Subcutaneous abdominal adipose tissue (tissue), 5 donors: Measurements from ENCODE around the gene CNKSR3.

Experiments
- H3K27ac ChIP-seq: one replicate; pipeline ENCODE4 v1.7.0; 2013; ENCODE audit warnings: low read depth, mild to moderate bottlenecking, inconsistent platforms, low read length, moderate library complexity
- H3K27me3 ChIP-seq, 5 donors: one replicate each; pipeline ENCODE4 v1.7.0; 2013; ENCODE audit warnings: low read length in 5 of 5, inconsistent platforms in 1 of 5; ENCODE audit not compliant: control insufficient read depth in 5 of 5, insufficient read depth in 4 of 5
- H3K36me3 ChIP-seq, 5 donors: one replicate each; pipeline ENCODE4 v1.7.0; 2013; ENCODE audit warnings: low read length in 5 of 5; ENCODE audit not compliant: control insufficient read depth in 5 of 5, insufficient read depth in 5 of 5
- H3K4me1 ChIP-seq, 5 donors: one replicate each; pipeline ENCODE4 v1.7.0; 2013; ENCODE audit warnings: low read length in 5 of 5, mild to moderate bottlenecking in 3 of 5, moderate library complexity in 1 of 5; ENCODE audit not compliant: control insufficient read depth in 5 of 5, insufficient read depth in 5 of 5
- H3K4me3 ChIP-seq, 5 donors: one replicate each; pipeline ENCODE4 v1.7.0; 2013; ENCODE audit warnings: low read length in 5 of 5, low read depth in 1 of 5
- H3K9ac ChIP-seq, 5 donors: one replicate each; pipeline ENCODE4 v1.7.0; 2013; ENCODE audit warnings: low read length in 5 of 5, mild to moderate bottlenecking in 4 of 5, moderate library complexity in 3 of 5
- H3K9me3 ChIP-seq, 5 donors: one replicate each; pipeline ENCODE4 v1.7.0; 2013; ENCODE audit warnings: low read length in 5 of 5; ENCODE audit not compliant: control insufficient read depth in 5 of 5
- donor health status: healthy.
- donor health status: healthy.
- donor health status: healthy.
- donor health status: healthy.
- donor health status: healthy.

Gene CNKSR3

DNA sequence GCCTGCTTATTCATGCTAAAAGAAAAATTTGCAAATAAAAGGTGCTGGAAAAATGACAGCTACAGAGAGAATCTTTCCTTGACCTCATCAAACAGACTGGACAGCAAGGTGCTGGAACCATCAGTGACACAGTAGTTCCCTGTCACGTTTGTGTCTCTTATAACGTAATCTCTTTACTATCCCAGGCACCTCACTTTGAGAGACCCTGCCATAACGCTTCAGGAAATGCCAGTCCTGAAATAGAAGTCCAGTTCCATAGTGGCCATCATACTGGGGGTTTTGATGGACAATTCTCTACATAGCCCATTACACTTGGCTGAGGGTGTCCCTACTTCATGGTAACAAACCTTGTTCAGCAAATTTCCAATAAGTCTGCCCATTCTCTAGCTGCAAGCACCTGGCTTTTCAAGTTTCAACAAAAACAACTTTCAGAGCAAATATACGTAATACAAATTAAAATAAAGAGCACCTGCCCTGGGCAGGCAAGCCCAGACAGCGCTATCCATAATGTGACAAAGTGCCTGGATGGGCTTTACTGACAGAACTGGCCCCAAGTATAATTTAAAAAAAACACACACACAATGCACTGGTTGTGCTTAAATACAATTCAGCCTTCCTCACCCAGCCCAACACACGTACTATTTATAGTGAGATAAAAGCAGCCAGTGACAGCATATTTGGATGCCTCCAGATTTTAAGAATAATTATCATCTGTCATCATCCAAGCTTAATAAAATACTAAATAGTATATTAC lies 38.7 kb downstream of the CNKSR3 start:
- peaks cover 0 to 7% (median 4%) of the 10 kb centered on the region in 5 donors for H3K9me3 ChIP-seq
- no peak overlapping the region for H3K9ac ChIP-seq
- no peak overlapping the region for H3K27ac ChIP-seq
- H3K4me1 ChIP-seq, result no peaks in the 10 kb centered on the region
- H3K27me3 ChIP-seq, result no peaks in the 10 kb centered on the region
- no peak overlapping the region for H3K4me3 ChIP-seq
- no peaks in the 10 kb centered on the region for H3K36me3 ChIP-seq

GRCh38 chr6:154469306-154469935 lies 41.1 kb downstream of the CNKSR3 start:
- Histone ChIP-seq H3K9ac (no peak overlapping the region), H3K9me3 (peaks cover 0 to 7% (median 4%) of the 10 kb centered on the region in 5 donors), H3K36me3 (no peaks in the 10 kb centered on the region), H3K4me1 (no peaks in the 10 kb centered on the region), H3K27me3 (no peaks in the 10 kb centered on the region), H3K4me3 (no peak overlapping the region), H3K27ac (no peak overlapping the region)

DNA sequence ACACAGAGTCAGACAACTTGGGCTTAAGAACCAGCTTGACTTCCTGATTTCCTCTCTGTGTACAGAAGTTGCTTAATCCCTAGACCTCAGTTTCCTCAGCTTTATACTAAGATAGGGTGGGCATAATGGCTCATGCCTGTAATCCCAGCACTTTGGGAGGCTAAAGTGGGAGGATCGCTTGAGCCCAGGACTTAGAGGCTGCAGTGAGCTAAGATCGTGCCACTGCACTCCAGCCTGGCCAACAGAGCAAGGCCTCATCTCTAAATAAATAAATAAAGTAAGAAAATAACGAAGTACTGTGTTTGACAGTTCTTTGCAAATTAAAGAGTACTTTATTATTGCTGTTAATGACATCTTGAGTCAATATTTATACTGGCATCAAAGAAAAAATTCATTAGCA lies 41.7 kb downstream of the CNKSR3 start:
- no peaks in the 10 kb centered on the region for H3K36me3 ChIP-seq
- no peak overlapping the region for H3K4me3 ChIP-seq
- no peaks in the 10 kb centered on the region for H3K27me3 ChIP-seq
- H3K4me1 ChIP-seq, result no peaks in the 10 kb centered on the region
- H3K27ac ChIP-seq, result no peak overlapping the region
- H3K9ac ChIP-seq, result no peak overlapping the region
- peaks cover 0 to 7% (median 4%) of the 10 kb centered on the region in 5 donors for H3K9me3 ChIP-seq

DNA sequence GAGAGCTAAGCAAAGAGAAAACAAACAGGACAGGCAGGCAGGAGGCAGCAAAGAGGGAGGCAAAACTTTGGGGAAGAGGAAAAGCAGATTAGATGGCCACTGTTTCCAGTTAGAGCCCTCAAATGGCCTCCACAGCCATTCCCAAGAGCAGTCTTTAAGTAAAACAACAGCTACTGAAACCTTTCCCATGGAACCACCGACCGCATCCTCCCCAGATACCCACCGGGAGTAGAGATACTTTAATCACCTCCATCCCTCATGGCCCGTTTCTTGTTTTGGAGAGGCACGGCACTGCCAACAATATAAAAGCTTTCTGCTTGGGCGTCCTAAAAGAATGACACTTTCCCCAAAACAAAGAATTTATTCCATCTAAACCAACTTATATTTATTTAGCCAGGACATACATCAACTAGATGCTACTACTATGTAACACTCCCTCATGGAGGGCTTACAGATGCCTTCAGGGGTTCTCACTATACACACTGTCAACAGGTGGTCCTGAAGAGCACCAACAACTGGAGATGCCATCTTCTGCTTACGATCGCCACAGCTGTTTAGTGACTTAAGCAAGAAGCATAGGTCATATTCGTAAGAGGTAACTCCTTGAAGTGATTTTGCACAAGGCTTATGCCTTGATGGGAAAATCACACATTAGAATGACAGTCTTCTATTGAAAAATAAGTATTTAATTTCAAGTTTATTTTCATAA lies 43.4 kb downstream of the CNKSR3 start:
- Histone ChIP-seq H3K36me3 (no peaks in the 10 kb centered on the region), H3K27ac (no peak overlapping the region), H3K9ac (no peak overlapping the region), H3K27me3 (no peaks in the 10 kb centered on the region), H3K9me3 (peaks cover 0 to 7% (median 4%) of the 10 kb centered on the region in 5 donors), H3K4me3 (no peak overlapping the region), H3K4me1 (peaks cover 0 to 2% (median 0%) of the 10 kb centered on the region in 5 donors)

DNA sequence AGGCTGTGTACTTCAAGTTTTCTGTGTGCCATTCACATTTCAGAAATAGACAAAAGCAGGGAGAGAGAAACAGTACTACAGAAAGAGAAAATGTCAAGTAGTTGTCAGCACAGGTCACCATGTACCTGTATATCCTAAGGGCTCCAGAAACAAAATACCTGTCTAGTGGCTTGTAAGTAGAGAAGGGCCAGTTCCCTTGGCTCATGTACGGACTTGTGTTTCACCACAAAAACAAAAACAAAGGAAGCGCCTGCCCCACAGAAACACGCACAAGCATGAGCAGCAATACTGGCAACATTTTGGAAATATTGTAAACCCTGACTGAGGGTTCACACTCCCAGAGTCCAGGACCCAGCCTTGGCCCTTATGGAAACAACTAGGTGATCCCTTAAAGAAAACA lies 44.3 kb downstream of the CNKSR3 start:
- H3K4me3 ChIP-seq, result no peak overlapping the region
- no peaks in the 10 kb centered on the region for H3K27me3 ChIP-seq
- no peak overlapping the region for H3K9ac ChIP-seq
- peaks cover 0 to 3% (median 0%) of the 10 kb centered on the region in 5 donors for H3K4me1 ChIP-seq
- H3K9me3 ChIP-seq, result peaks cover 0 to 7% (median 4%) of the 10 kb centered on the region in 5 donors
- H3K27ac ChIP-seq, result no peak overlapping the region
- H3K36me3 ChIP-seq, result no peaks in the 10 kb centered on the region

- Histone ChIP-seq H3K9me3 (no peaks in the 10 kb centered on the region), H3K36me3 (no peaks in the 10 kb centered on the region), H3K9ac (no peak overlapping the region), H3K4me3 (no peak overlapping the region), H3K27ac (no peak overlapping the region), H3K27me3 (no peaks in the 10 kb centered on the region), H3K4me1 (peaks cover 0 to 3% (median 0%) of the 10 kb centered on the region in 5 donors)
Observed at GRCh38 chr6:154463573-154464419, 46.7 kb downstream of the CNKSR3 start.

GRCh38 chr6:154462425-154462824 lies 48.1 kb downstream of the CNKSR3 start:
- no peak overlapping the region for H3K4me3 ChIP-seq
- no peaks in the 10 kb centered on the region for H3K36me3 ChIP-seq
- H3K9ac ChIP-seq, result no peak overlapping the region
- no peak overlapping the region for H3K27ac ChIP-seq
- no peaks in the 10 kb centered on the region for H3K27me3 ChIP-seq
- H3K9me3 ChIP-seq, result no peaks in the 10 kb centered on the region
- peaks cover 0 to 3% (median 0%) of the 10 kb centered on the region in 5 donors for H3K4me1 ChIP-seq

DNA sequence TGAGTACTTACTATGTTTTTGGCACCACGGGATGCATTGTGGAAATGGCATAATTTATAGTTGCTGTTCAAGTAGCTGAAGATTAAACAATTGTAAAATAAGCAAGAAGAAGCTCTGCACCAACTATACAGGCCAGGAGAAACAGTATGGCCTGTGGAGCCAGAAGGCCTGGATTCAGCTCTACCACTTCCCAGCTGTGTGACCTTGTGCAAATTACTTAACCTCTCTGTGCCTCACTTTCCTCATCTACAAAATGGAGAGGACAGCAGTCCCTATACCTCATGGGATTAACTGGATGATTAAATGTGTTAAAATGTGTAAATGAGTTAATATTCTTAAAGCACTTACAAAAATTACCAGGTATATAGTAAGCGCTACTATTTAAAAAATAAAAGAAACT lies 49.1 kb downstream of the CNKSR3 start:
- H3K36me3 ChIP-seq, result no peaks in the 10 kb centered on the region
- H3K27ac ChIP-seq, result no peak overlapping the region
- peaks cover 0 to 3% (median 0%) of the 10 kb centered on the region in 5 donors for H3K4me1 ChIP-seq
- H3K27me3 ChIP-seq, result no peaks in the 10 kb centered on the region
- no peak overlapping the region for H3K9ac ChIP-seq
- H3K4me3 ChIP-seq, result no peak overlapping the region
- H3K9me3 ChIP-seq, result no peaks in the 10 kb centered on the region

DNA sequence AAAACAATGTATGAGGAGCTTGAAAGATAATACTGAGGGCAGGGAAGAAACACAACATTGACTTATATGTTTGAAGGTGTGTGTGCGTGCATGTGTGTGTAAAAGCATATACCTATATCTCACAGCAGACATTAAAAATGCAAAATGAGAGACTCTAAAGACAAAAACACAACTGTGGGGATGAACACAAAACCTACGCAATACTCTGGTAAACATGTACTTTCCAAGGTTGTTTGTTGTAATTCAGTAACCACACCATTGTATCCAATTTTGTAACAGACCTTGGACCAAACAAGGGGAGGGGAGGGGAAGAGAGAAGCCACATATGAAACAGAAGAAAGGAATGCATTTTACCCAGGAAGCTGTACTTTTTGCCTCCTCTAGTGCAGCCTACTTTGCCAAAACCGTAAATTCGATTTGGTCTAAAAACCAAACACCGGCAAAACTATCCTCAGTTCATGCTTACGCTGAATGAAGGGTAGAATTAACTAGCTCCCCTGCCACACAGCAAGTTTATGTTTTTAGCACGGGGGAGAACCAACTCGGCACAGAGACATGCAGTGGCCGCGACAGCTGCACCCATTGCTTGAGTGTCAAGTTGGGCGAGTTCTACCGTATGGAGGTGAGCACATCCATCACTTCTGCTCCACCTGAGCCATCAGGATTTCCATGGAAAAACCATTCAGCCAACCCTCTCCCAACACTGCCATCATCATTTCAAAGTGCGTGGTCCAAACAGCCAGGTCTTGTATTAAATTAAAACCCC lies 50.0 kb downstream of the CNKSR3 start:
- no peaks in the 10 kb centered on the region for H3K36me3 ChIP-seq
- H3K9ac ChIP-seq, result no peak overlapping the region
- no peak overlapping the region for H3K4me3 ChIP-seq
- H3K4me1 ChIP-seq, result peaks cover 0 to 3% (median 0%) of the 10 kb centered on the region in 5 donors
- H3K27me3 ChIP-seq, result no peaks in the 10 kb centered on the region
- no peak overlapping the region for H3K27ac ChIP-seq
- H3K9me3 ChIP-seq, result no peaks in the 10 kb centered on the region
